Measurements from ENCODE around the gene GUF1.
A peak's percentile ranks its signal among the peaks of the same experiment; 100 is the strongest.

GUF1 gene

GRCh38 chr4:44661940-44662622 is 16.1 kb upstream of the GUF1 start:
- H3K4me2 ChIP-seq = no peak overlapping the region
- no peak overlapping the region for H3K4me3 ChIP-seq
- no peak overlapping the region for H3K9ac ChIP-seq
- no peak overlapping the region for H3K27ac ChIP-seq
- H3K36me3 ChIP-seq = no peaks in the 10 kb centered on the region
- no peak for TF ChIP-seq Cebpa-rat (IDR thresholded peaks at IDR 0.05)
- no peaks in the 10 kb centered on the region for H3K27me3 ChIP-seq
- no peaks in the 10 kb centered on the region for H3K4me1 ChIP-seq
- no peaks in the 10 kb centered on the region for H3K9me3 ChIP-seq
- H4K20me1 ChIP-seq = no peaks in the 10 kb centered on the region

GRCh38 chr4:44662623-44663005 is 15.6 kb upstream of the GUF1 start:
- Histone ChIP-seq H3K27ac (no peak overlapping the region), H3K4me2 (no peak overlapping the region), H3K36me3 (no peaks in the 10 kb centered on the region), H3K27me3 (no peaks in the 10 kb centered on the region), H3K4me3 (no peak overlapping the region), H3K4me1 (no peaks in the 10 kb centered on the region), H3K9me3 (no peaks in the 10 kb centered on the region), H4K20me1 (no peaks in the 10 kb centered on the region), H3K9ac (no peak overlapping the region)
- TF ChIP-seq Cebpa-rat (IDR thresholded peaks at IDR 0.05) = no peak

GRCh38 chr4:44663539-44664263 is 14.5 kb upstream of the GUF1 start:
- Histone ChIP-seq H3K9me3 (no peaks in the 10 kb centered on the region), H4K20me1 (no peaks in the 10 kb centered on the region), H3K4me2 (no peak overlapping the region), H3K4me3 (no peak overlapping the region), H3K27me3 (no peaks in the 10 kb centered on the region), H3K27ac (no peak overlapping the region), H3K36me3 (no peaks in the 10 kb centered on the region), H3K4me1 (no peaks in the 10 kb centered on the region), H3K9ac (no peak overlapping the region)
- TF ChIP-seq Cebpa-rat (IDR thresholded peaks at IDR 0.05) = no peak

GRCh38 chr4:44668526-44668925 is 9.7 kb upstream of the GUF1 start:
- Histone ChIP-seq H3K4me1 (no peaks in the 10 kb centered on the region), H3K36me3 (no peaks in the 10 kb centered on the region), H4K20me1 (no peaks in the 10 kb centered on the region), H3K4me2 (no peak overlapping the region), H3K27ac (no peak overlapping the region), H3K9ac (no peak overlapping the region), H3K9me3 (no peaks in the 10 kb centered on the region), H3K4me3 (no peak overlapping the region), H3K27me3 (no peaks in the 10 kb centered on the region)
- TF ChIP-seq Cebpa-rat (IDR thresholded peaks at IDR 0.05) = no peak

- Histone ChIP-seq H3K9me3 (no peaks in the 10 kb centered on the region), H3K4me1 (no peaks in the 10 kb centered on the region), H3K9ac (no peak overlapping the region), H3K27me3 (no peaks in the 10 kb centered on the region), H3K36me3 (no peaks in the 10 kb centered on the region), H3K4me2 (no peak overlapping the region), H3K27ac (no peak overlapping the region), H4K20me1 (no peaks in the 10 kb centered on the region), H3K4me3 (no peak overlapping the region)
- no peak for TF ChIP-seq Cebpa-rat (IDR thresholded peaks at IDR 0.05)
Measured at GRCh38 chr4:44670506-44671199, 7.6 kb upstream of the GUF1 start.

GRCh38 chr4:44671636-44672035 is 6.6 kb upstream of the GUF1 start:
- Histone ChIP-seq H3K4me3 (no peak overlapping the region), H3K9me3 (no peaks in the 10 kb centered on the region)
- no peak for TF ChIP-seq Cebpa-rat (IDR thresholded peaks at IDR 0.05)

GRCh38 chr4:44674471-44674870 is 3.7 kb upstream of the GUF1 start:
- H3K9me3 ChIP-seq = no peaks in the 10 kb centered on the region
- TF ChIP-seq Cebpa-rat (IDR thresholded peaks at IDR 0.05) = no peak
- H4K20me1 ChIP-seq = no peaks in the 10 kb centered on the region
- no peaks in the 10 kb centered on the region for H3K36me3 ChIP-seq
- H3K27ac ChIP-seq = no peak overlapping the region
- no peak overlapping the region for H3K4me3 ChIP-seq
- peaks cover 7% of the 10 kb centered on the region for H3K4me1 ChIP-seq
- H3K27me3 ChIP-seq = no peaks in the 10 kb centered on the region
- H3K4me2 ChIP-seq = no peak overlapping the region
- no peak overlapping the region for H3K9ac ChIP-seq

More at GRCh38 chr4:44671636-44672035, 6.6 kb upstream of the GUF1 start:
- Histone ChIP-seq H3K4me2 (no peak overlapping the region), H3K27ac (no peak overlapping the region), H3K36me3 (no peaks in the 10 kb centered on the region), H3K9ac (no peak overlapping the region), H3K27me3 (no peaks in the 10 kb centered on the region), H3K4me1 (no peaks in the 10 kb centered on the region), H4K20me1 (no peaks in the 10 kb centered on the region)

GRCh38 chr4:44675366-44675765 is 2.9 kb upstream of the GUF1 start:
- no peak for TF ChIP-seq Cebpa-rat (IDR thresholded peaks at IDR 0.05)
- Histone ChIP-seq H3K27ac (no peak overlapping the region), H3K4me3 (no peak overlapping the region), H3K4me2 (no peak overlapping the region), H3K27me3 (no peaks in the 10 kb centered on the region), H4K20me1 (no peaks in the 10 kb centered on the region), H3K9me3 (no peaks in the 10 kb centered on the region), H3K36me3 (no peaks in the 10 kb centered on the region), H3K9ac (no peak overlapping the region), H3K4me1 (peaks cover 16% of the 10 kb centered on the region)

GRCh38 chr4:44679060-44679459 is 840 bp downstream of the GUF1 start:
- H3K9ac ChIP-seq = peak overlapping the region; percentile 88
- no peak for TF ChIP-seq Cebpa-rat (IDR thresholded peaks at IDR 0.05)
- H3K4me1 ChIP-seq = peaks cover 23% of the 10 kb centered on the region
- H3K4me3 ChIP-seq = peak overlapping the region; percentile 81
- no peaks in the 10 kb centered on the region for H3K27me3 ChIP-seq
- peak overlapping the region; percentile 89 for H3K27ac ChIP-seq
- peaks cover 17% of the 10 kb centered on the region for H3K36me3 ChIP-seq
- peak overlapping the region; percentile 84 for H3K4me2 ChIP-seq
- H3K9me3 ChIP-seq = no peaks in the 10 kb centered on the region
- H4K20me1 ChIP-seq = no peaks in the 10 kb centered on the region; the same call in 1 of the 2 replicates

GRCh38 chr4:44684648-44685047 is 6.4 kb downstream of the GUF1 start:
- H3K9me3 ChIP-seq = no peaks in the 10 kb centered on the region
- no peak overlapping the region for H3K27ac ChIP-seq
- H3K4me3 ChIP-seq = no peak overlapping the region
- TF ChIP-seq Cebpa-rat (IDR thresholded peaks at IDR 0.05) = no peak
- H3K36me3 ChIP-seq = peaks cover 61% of the 10 kb centered on the region
- peaks cover 14% of the 10 kb centered on the region for H3K4me1 ChIP-seq
- H3K4me2 ChIP-seq = no peak overlapping the region
- peaks cover 7% of the 10 kb centered on the region for H4K20me1 ChIP-seq
- H3K9ac ChIP-seq = no peak overlapping the region
- H3K27me3 ChIP-seq = no peaks in the 10 kb centered on the region
